ENCODE results near the gene MSLN.

MSLN gene

DNA sequence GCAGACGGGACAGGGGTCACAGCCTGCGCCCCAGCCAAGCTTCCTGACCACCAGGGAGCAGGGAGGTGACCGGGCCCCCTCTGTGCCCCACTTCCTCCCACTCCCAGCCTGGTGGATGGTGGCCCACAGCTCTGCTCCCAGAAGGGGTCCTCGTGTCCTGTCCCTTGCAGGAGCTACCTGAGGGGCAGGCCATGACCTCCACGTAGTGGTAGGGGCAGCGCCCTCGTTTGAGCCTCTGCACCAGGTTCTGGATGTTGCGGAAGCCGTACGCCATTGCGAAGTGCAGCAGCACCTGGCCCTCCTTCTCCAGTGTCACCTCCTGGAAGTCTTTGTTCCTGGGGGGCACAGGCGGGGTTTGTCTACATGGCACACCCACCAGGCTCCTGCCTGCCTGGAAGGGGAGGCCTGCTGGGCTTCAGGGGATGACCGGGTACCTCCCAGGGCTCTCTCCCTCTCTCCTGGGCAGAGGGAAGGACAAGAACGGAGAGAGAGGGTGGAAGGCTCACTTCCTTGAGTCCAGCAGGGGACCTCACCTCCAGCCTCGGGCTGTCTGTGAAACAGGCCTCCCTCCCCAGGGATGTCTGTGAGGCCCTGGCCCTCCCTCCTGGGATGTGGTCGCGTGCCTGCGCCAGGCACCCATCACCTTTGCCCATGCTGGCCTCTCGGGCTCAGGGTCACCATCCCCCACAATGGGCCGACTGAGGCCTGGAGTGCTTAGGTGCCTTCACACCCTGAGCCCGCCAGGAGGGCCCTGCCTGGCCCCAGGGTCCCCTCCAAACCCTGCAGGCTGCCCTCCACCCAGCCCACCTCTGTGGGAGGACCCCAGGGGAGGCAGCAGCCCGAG is 29.6 kb upstream of the MSLN start:
- Histone ChIP-seq H3K4me1 (ENCODE audit: insufficient read depth, low read length, poor library complexity, severe bottlenecking) (no peaks in the 10 kb centered on the region), H3F3A (ENCODE audit: low read depth) (no peaks in the 10 kb centered on the region), H3K36me3 (ENCODE audit: insufficient read depth, low read length) (no peaks in the 10 kb centered on the region), H3K9me2 (replicated peaks; ENCODE audit: low read depth, low read length) (no peaks in the 10 kb centered on the region), H4K20me1 (ENCODE audit: insufficient read depth, low read length, poor library complexity, severe bottlenecking) (no peaks in the 10 kb centered on the region), H3K9ac (ENCODE audit: low read depth, low read length, poor library complexity, severe bottlenecking) (no peak overlapping the region), H3K27me3 (ENCODE audit: insufficient read depth, low read length, poor library complexity, severe bottlenecking) (no peaks in the 10 kb centered on the region), H2AFZ (ENCODE audit: low read length) (no peak overlapping the region), H3K9me3 (ENCODE audit: insufficient read depth, low read depth, low read length) (no peaks in the 10 kb centered on the region), H3K79me2 (ENCODE audit: insufficient read depth, low read length) (no peaks in the 10 kb centered on the region), H3K4me2 (ENCODE audit: low read depth, low read length, poor library complexity, severe bottlenecking) (no peak overlapping the region), H3K4me3 (ENCODE audit: low read length, poor library complexity, severe bottlenecking) (no peak overlapping the region)
- TF ChIP-seq, protein P1, sequence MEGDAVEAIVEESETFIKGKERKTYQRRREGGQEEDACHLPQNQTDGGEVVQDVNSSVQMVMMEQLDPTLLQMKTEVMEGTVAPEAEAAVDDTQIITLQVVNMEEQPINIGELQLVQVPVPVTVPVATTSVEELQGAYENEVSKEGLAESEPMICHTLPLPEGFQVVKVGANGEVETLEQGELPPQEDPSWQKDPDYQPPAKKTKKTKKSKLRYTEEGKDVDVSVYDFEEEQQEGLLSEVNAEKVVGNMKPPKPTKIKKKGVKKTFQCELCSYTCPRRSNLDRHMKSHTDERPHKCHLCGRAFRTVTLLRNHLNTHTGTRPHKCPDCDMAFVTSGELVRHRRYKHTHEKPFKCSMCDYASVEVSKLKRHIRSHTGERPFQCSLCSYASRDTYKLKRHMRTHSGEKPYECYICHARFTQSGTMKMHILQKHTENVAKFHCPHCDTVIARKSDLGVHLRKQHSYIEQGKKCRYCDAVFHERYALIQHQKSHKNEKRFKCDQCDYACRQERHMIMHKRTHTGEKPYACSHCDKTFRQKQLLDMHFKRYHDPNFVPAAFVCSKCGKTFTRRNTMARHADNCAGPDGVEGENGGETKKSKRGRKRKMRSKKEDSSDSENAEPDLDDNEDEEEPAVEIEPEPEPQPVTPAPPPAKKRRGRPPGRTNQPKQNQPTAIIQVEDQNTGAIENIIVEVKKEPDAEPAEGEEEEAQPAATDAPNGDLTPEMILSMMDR (conservative IDR thresholded peaks at IDR 0.05; ENCODE audit: low read length), result no peak
- TF ChIP-seq EZH2phosphoT487 (IDR thresholded peaks at IDR 0.05; ENCODE audit: borderline replicate concordance), result no peak

DNA sequence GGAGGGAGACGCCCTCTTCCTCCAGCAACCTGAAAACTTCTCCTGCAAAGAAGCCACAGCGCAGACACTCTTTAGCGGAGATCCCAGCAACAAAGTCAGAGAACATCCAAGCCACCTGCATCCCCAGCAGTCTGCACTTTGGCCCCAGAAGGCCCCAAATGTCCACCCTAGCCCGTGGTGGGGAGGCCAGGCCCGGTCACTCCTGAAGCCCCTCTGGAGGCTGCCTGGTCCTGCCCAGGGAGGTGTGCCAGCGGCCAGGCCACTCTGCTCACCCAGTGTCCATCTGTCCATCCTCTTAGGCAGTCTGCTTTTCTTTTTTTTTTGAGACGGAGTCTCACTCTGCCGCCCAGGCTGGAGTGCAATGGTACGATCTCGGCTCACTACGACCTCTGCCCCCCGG is 28.2 kb upstream of the MSLN start:
- Histone ChIP-seq H3K36me3 (ENCODE audit: insufficient read depth, low read length) (no peaks in the 10 kb centered on the region), H3K79me2 (ENCODE audit: insufficient read depth, low read length) (no peaks in the 10 kb centered on the region), H3F3A (ENCODE audit: low read depth) (no peaks in the 10 kb centered on the region), H3K9me2 (replicated peaks; ENCODE audit: low read depth, low read length) (no peaks in the 10 kb centered on the region), H3K9ac (ENCODE audit: low read depth, low read length, poor library complexity, severe bottlenecking) (no peak overlapping the region), H4K20me1 (ENCODE audit: insufficient read depth, low read length, poor library complexity, severe bottlenecking) (no peaks in the 10 kb centered on the region), H3K27me3 (ENCODE audit: insufficient read depth, low read length, poor library complexity, severe bottlenecking) (no peaks in the 10 kb centered on the region), H3K4me2 (ENCODE audit: low read depth, low read length, poor library complexity, severe bottlenecking) (no peak overlapping the region), H3K9me3 (ENCODE audit: insufficient read depth, low read depth, low read length) (no peaks in the 10 kb centered on the region), H2AFZ (ENCODE audit: low read length) (no peak overlapping the region), H3K4me1 (ENCODE audit: insufficient read depth, low read length, poor library complexity, severe bottlenecking) (no peaks in the 10 kb centered on the region), H3K4me3 (ENCODE audit: low read length, poor library complexity, severe bottlenecking) (no peak overlapping the region)
- TF ChIP-seq, protein P1 (conservative IDR thresholded peaks at IDR 0.05; ENCODE audit: low read length), result no peak
- TF ChIP-seq EZH2phosphoT487 (IDR thresholded peaks at IDR 0.05; ENCODE audit: borderline replicate concordance), result no peak

DNA sequence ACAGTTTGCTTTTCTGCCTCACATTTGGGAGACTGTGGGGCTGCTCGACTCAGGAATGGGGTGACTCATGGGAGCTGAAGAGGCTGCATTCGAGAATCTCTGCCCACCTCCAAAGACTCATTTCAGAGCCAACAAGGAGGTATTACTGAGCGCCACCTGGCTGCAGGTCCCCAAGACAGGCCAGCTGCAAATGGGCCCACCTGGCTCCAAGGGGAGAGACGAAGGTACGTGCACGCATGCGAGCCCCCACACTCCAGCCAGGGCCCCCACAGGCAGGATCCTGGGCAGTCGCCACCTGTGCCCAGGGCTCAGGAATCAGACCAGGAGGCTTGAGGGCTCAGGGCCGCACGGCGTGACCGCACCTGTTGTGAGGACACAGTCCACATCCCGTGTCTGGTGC is 27.6 kb upstream of the MSLN start:
- no peaks in the 10 kb centered on the region for H3K36me3 ChIP-seq (ENCODE audit: insufficient read depth, low read length)
- no peaks in the 10 kb centered on the region for H3K27me3 ChIP-seq (ENCODE audit: insufficient read depth, low read length, poor library complexity, severe bottlenecking)
- TF ChIP-seq, protein P1 (conservative IDR thresholded peaks at IDR 0.05; ENCODE audit: low read length), result no peak
- TF ChIP-seq EZH2phosphoT487 (IDR thresholded peaks at IDR 0.05; ENCODE audit: borderline replicate concordance), result no peak
- no peaks in the 10 kb centered on the region for H3K79me2 ChIP-seq (ENCODE audit: insufficient read depth, low read length)
- no peak overlapping the region for H3K9ac ChIP-seq (ENCODE audit: low read depth, low read length, poor library complexity, severe bottlenecking)
- H3K4me1 ChIP-seq (ENCODE audit: insufficient read depth, low read length, poor library complexity, severe bottlenecking), result no peaks in the 10 kb centered on the region
- no peak overlapping the region for H3K4me2 ChIP-seq (ENCODE audit: low read depth, low read length, poor library complexity, severe bottlenecking)
- H4K20me1 ChIP-seq (ENCODE audit: insufficient read depth, low read length, poor library complexity, severe bottlenecking), result no peaks in the 10 kb centered on the region
- H3K4me3 ChIP-seq (ENCODE audit: low read length, poor library complexity, severe bottlenecking), result no peak overlapping the region
- no peaks in the 10 kb centered on the region for H3F3A ChIP-seq (ENCODE audit: low read depth)
- H3K9me3 ChIP-seq (ENCODE audit: insufficient read depth, low read depth, low read length), result no peaks in the 10 kb centered on the region
- H3K9me2 ChIP-seq (replicated peaks; ENCODE audit: low read depth, low read length), result no peaks in the 10 kb centered on the region
- no peak overlapping the region for H2AFZ ChIP-seq (ENCODE audit: low read length)

All from Loucy (cell line).